Measurements from ENCODE around the gene RBMX2.
"Not testable (repeated sequence)": the region's sequence is repeated elsewhere in the genome, so short reads cannot be mapped to it uniquely, and the experiment has no call there.

Gene RBMX2

DNA sequence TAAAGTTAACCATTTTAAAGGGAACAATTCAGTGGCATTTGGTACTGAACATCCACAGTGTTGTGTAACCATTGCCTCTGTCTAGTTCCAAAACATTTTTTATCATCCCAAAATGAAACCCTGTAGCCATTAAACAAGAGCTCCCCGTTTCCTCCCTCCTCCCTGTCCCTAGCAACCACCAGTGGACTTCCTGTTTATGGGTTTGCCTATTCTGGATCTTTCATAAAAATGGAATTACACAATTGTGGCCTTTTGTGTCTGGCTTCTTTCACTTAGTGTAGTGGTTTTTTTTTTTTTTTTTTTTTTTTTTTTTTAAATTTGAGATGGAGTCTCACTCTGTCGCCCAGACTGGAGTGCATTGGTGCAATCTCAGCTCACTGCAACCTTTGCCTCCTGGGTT is 11.6 kb downstream of the RBMX2 start:
- Histone ChIP-seq H3K36me3 (ENCODE audit: control insufficient read depth in 1 of 2, insufficient read depth in 2 of 2, low read length in 2 of 2) (peaks cover 7 to 29% of the 10 kb centered on the region in 2 donors), H3K9me3 (ENCODE audit: control insufficient read depth in 1 of 2, low read length in 2 of 2) (no peaks in the 10 kb centered on the region), H3K9ac (ENCODE audit: low read depth in 1 of 2, low read length in 2 of 2) (no peak overlapping the region), H3K4me3 (ENCODE audit: low read depth in 1 of 2, low read length in 2 of 2) (no peak overlapping the region), H3K27ac (ENCODE audit: low read depth, low read length) (no peak overlapping the region), H3K27me3 (ENCODE audit: control insufficient read depth in 1 of 2, insufficient read depth in 2 of 2, low read length in 2 of 2) (no peaks in the 10 kb centered on the region), H3K4me1 (ENCODE audit: control insufficient read depth in 1 of 2, insufficient read depth in 2 of 2, low read length in 2 of 2) (no peaks in the 10 kb centered on the region)

- H3K4me3 ChIP-seq (ENCODE audit: low read depth in 1 of 2, low read length in 2 of 2), result no peak overlapping the region
- no peaks in the 10 kb centered on the region for H3K9me3 ChIP-seq (ENCODE audit: control insufficient read depth in 1 of 2, low read length in 2 of 2)
- H3K9ac ChIP-seq (ENCODE audit: low read depth in 1 of 2, low read length in 2 of 2), result no peak overlapping the region
- H3K27me3 ChIP-seq (ENCODE audit: control insufficient read depth in 1 of 2, insufficient read depth in 2 of 2, low read length in 2 of 2), result no peaks in the 10 kb centered on the region
- no peaks in the 10 kb centered on the region for H3K4me1 ChIP-seq (ENCODE audit: control insufficient read depth in 1 of 2, insufficient read depth in 2 of 2, low read length in 2 of 2)
- peaks cover 4 to 21% of the 10 kb centered on the region in 2 donors for H3K36me3 ChIP-seq (ENCODE audit: control insufficient read depth in 1 of 2, insufficient read depth in 2 of 2, low read length in 2 of 2)
- H3K27ac ChIP-seq (ENCODE audit: low read depth, low read length), result no peak overlapping the region
Measured at GRCh38 chrX:130414800-130415199, 13.0 kb downstream of the RBMX2 start.

- Histone ChIP-seq H3K4me3 (ENCODE audit: low read depth in 1 of 2, low read length in 2 of 2) (no peak overlapping the region), H3K9ac (ENCODE audit: low read depth in 1 of 2, low read length in 2 of 2) (no peak overlapping the region)
Measured at GRCh38 chrX:130415201-130415600, 13.4 kb downstream of the RBMX2 start.

GRCh38 chrX:130416785-130417184 is 15.0 kb downstream of the RBMX2 start:
- Histone ChIP-seq H3K36me3 (ENCODE audit: control insufficient read depth in 1 of 2, insufficient read depth in 2 of 2, low read length in 2 of 2) (peaks cover 4 to 5% of the 10 kb centered on the region in 2 donors), H3K9ac (ENCODE audit: low read depth in 1 of 2, low read length in 2 of 2) (no peak overlapping the region), H3K4me3 (ENCODE audit: low read depth in 1 of 2, low read length in 2 of 2) (no peak overlapping the region), H3K4me1 (ENCODE audit: control insufficient read depth in 1 of 2, insufficient read depth in 2 of 2, low read length in 2 of 2) (no peaks in the 10 kb centered on the region), H3K27ac (ENCODE audit: low read depth, low read length) (no peak overlapping the region), H3K9me3 (ENCODE audit: control insufficient read depth in 1 of 2, low read length in 2 of 2) (no peaks in the 10 kb centered on the region), H3K27me3 (ENCODE audit: control insufficient read depth in 1 of 2, insufficient read depth in 2 of 2, low read length in 2 of 2) (no peaks in the 10 kb centered on the region)

More at GRCh38 chrX:130415201-130415600, 13.4 kb downstream of the RBMX2 start:
- Histone ChIP-seq H3K36me3 (ENCODE audit: control insufficient read depth in 1 of 2, insufficient read depth in 2 of 2, low read length in 2 of 2) (peaks cover 4 to 17% of the 10 kb centered on the region in 2 donors), H3K4me1 (ENCODE audit: control insufficient read depth in 1 of 2, insufficient read depth in 2 of 2, low read length in 2 of 2) (no peaks in the 10 kb centered on the region), H3K27me3 (ENCODE audit: control insufficient read depth in 1 of 2, insufficient read depth in 2 of 2, low read length in 2 of 2) (no peaks in the 10 kb centered on the region), H3K9me3 (ENCODE audit: control insufficient read depth in 1 of 2, low read length in 2 of 2) (no peaks in the 10 kb centered on the region), H3K27ac (ENCODE audit: low read depth, low read length) (no peak overlapping the region)

DNA sequence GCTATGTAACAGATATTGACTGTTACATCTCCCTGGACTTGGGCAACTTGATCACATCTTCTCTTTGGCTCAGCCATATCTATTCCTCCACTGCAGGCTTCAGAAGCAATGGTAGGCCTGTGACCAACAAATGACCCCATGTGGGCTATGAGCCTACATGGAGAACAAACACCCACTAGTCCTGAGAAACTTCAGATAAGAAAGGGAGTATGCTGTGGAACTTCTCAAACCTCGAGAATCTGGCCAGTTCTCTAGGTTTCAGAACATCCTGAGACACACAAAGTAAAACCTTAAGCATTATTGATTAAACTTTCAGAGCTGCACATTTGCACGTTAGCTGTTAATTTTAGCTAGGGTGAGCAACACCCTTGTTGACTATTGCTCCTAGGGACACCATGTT is 16.3 kb downstream of the RBMX2 start:
- H3K36me3 ChIP-seq (ENCODE audit: control insufficient read depth in 1 of 2, insufficient read depth in 2 of 2, low read length in 2 of 2), result peaks cover 4% of the 10 kb centered on the region in 2 donors
- H3K27me3 ChIP-seq (ENCODE audit: control insufficient read depth in 1 of 2, insufficient read depth in 2 of 2, low read length in 2 of 2), result no peaks in the 10 kb centered on the region
- H3K9ac ChIP-seq (ENCODE audit: low read depth in 1 of 2, low read length in 2 of 2), result no peak overlapping the region
- no peaks in the 10 kb centered on the region for H3K4me1 ChIP-seq (ENCODE audit: control insufficient read depth in 1 of 2, insufficient read depth in 2 of 2, low read length in 2 of 2)
- H3K9me3 ChIP-seq (ENCODE audit: control insufficient read depth in 1 of 2, low read length in 2 of 2), result no peaks in the 10 kb centered on the region
- H3K4me3 ChIP-seq (ENCODE audit: low read depth in 1 of 2, low read length in 2 of 2), result no peak overlapping the region
- no peak overlapping the region for H3K27ac ChIP-seq (ENCODE audit: low read depth, low read length)

- Histone ChIP-seq H3K27me3 (ENCODE audit: control insufficient read depth in 1 of 2, insufficient read depth in 2 of 2, low read length in 2 of 2) (no peaks in the 10 kb centered on the region), H3K36me3 (ENCODE audit: control insufficient read depth in 1 of 2, insufficient read depth in 2 of 2, low read length in 2 of 2) (peaks cover 4% of the 10 kb centered on the region in 2 donors), H3K9me3 (ENCODE audit: control insufficient read depth in 1 of 2, low read length in 2 of 2) (no peaks in the 10 kb centered on the region), H3K4me1 (ENCODE audit: control insufficient read depth in 1 of 2, insufficient read depth in 2 of 2, low read length in 2 of 2) (no peaks in the 10 kb centered on the region), H3K27ac (ENCODE audit: low read depth, low read length) (no peak overlapping the region), H3K4me3 (ENCODE audit: low read depth in 1 of 2, low read length in 2 of 2) (no peak overlapping the region), H3K9ac (ENCODE audit: low read depth in 1 of 2, low read length in 2 of 2) (no peak overlapping the region)
Measured at GRCh38 chrX:130418740-130419139, 17.0 kb downstream of the RBMX2 start.

DNA sequence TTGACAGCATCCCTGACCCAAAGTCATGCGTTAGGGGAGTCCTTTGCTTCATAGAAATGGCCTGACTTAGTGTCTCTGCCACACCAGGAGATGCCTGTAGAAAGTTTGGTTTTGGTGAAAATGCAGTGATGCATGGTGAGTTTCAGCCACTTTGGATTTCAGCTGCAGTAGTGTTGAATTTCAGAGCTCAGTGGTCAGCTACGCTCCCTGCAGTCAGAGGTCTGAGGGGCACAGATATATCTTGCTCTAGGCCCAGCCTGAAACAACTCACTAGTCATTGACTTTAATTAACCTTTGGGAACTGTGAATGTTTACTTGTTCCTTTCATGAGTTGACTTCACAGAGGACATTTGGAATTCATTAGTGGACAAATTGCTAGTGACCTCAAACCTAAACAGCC is 17.5 kb downstream of the RBMX2 start:
- no peaks in the 10 kb centered on the region for H3K9me3 ChIP-seq (ENCODE audit: control insufficient read depth in 1 of 2, low read length in 2 of 2)
- no peaks in the 10 kb centered on the region for H3K27me3 ChIP-seq (ENCODE audit: control insufficient read depth in 1 of 2, insufficient read depth in 2 of 2, low read length in 2 of 2)
- H3K9ac ChIP-seq (ENCODE audit: low read depth in 1 of 2, low read length in 2 of 2), result no peak overlapping the region
- no peak overlapping the region for H3K4me3 ChIP-seq (ENCODE audit: low read depth in 1 of 2, low read length in 2 of 2)
- H3K4me1 ChIP-seq (ENCODE audit: control insufficient read depth in 1 of 2, insufficient read depth in 2 of 2, low read length in 2 of 2), result no peaks in the 10 kb centered on the region
- no peak overlapping the region for H3K27ac ChIP-seq (ENCODE audit: low read depth, low read length)
- peaks cover 0 to 4% of the 10 kb centered on the region in 2 donors for H3K36me3 ChIP-seq (ENCODE audit: control insufficient read depth in 1 of 2, insufficient read depth in 2 of 2, low read length in 2 of 2)

DNA sequence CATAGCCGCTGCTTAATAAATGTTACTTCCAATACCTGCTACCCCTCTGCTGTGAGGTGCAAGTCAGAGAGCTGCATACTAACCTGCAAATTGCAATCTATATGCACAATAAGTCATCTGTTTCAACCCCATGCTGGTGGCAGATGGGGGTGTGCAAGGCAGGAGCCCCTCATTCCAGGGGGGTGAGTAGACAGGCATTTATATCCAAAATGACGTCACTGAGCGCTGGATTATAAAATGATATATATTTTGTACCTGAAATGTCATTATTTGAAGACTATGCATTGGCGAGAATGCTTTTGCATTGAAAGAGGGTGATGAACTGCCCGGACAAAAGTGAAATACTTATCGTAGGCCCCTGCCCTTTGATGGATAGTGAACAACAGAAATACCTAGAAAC is 24.7 kb downstream of the RBMX2 start:
- no peak overlapping the region for H3K27ac ChIP-seq (ENCODE audit: low read depth, low read length)

DNA sequence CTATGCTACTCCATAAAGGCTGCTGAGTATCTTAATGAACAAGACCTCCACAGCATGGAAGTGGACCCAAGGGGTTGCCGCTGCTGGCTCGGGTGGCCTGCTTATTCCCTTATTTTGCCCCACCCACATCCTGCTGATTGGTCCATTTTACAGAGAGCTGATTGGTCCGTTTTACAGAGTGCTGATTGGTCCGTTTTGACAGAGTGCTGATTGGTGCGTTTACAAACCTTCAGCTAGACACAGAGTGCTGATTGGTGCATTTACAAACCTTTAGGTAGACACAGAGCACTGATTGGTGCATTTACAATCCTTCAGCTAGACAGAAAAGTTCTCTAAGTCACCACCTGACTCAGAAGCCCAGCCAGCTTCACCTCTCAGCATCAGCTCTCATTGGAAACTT is 27.4 kb downstream of the RBMX2 start:
- H3K9me3 ChIP-seq (ENCODE audit: control insufficient read depth in 1 of 2, low read length in 2 of 2); H3K36me3 ChIP-seq (ENCODE audit: control insufficient read depth in 1 of 2, insufficient read depth in 2 of 2, low read length in 2 of 2); H3K27me3 ChIP-seq (ENCODE audit: control insufficient read depth in 1 of 2, insufficient read depth in 2 of 2, low read length in 2 of 2); H3K4me1 ChIP-seq (ENCODE audit: control insufficient read depth in 1 of 2, insufficient read depth in 2 of 2, low read length in 2 of 2); H3K4me3 ChIP-seq (ENCODE audit: low read depth in 1 of 2, low read length in 2 of 2); H3K27ac ChIP-seq (ENCODE audit: low read depth, low read length); H3K9ac ChIP-seq (ENCODE audit: low read depth in 1 of 2, low read length in 2 of 2): not testable (repeated sequence)

More for the DNA sequence above, 24.7 kb downstream of the RBMX2 start:
- Histone ChIP-seq H3K9ac (ENCODE audit: low read depth in 1 of 2, low read length in 2 of 2) (no peak overlapping the region), H3K4me3 (ENCODE audit: low read depth in 1 of 2, low read length in 2 of 2) (no peak overlapping the region), H3K4me1 (ENCODE audit: control insufficient read depth in 1 of 2, insufficient read depth in 2 of 2, low read length in 2 of 2) (no peaks in the 10 kb centered on the region), H3K9me3 (ENCODE audit: control insufficient read depth in 1 of 2, low read length in 2 of 2) (no peaks in the 10 kb centered on the region), H3K27me3 (ENCODE audit: control insufficient read depth in 1 of 2, insufficient read depth in 2 of 2, low read length in 2 of 2) (no peaks in the 10 kb centered on the region), H3K36me3 (ENCODE audit: control insufficient read depth in 1 of 2, insufficient read depth in 2 of 2, low read length in 2 of 2) (no peaks in the 10 kb centered on the region)

- Histone ChIP-seq H3K36me3 (ENCODE audit: control insufficient read depth in 1 of 2, insufficient read depth in 2 of 2, low read length in 2 of 2) (no peaks in the 10 kb centered on the region), H3K4me1 (ENCODE audit: control insufficient read depth in 1 of 2, insufficient read depth in 2 of 2, low read length in 2 of 2) (no peaks in the 10 kb centered on the region), H3K27ac (ENCODE audit: low read depth, low read length) (no peak overlapping the region), H3K9me3 (ENCODE audit: control insufficient read depth in 1 of 2, low read length in 2 of 2) (no peaks in the 10 kb centered on the region), H3K27me3 (ENCODE audit: control insufficient read depth in 1 of 2, insufficient read depth in 2 of 2, low read length in 2 of 2) (no peaks in the 10 kb centered on the region), H3K9ac (ENCODE audit: low read depth in 1 of 2, low read length in 2 of 2) (no peak overlapping the region), H3K4me3 (ENCODE audit: low read depth in 1 of 2, low read length in 2 of 2) (no peak overlapping the region)
Measured at GRCh38 chrX:130435937-130436336, 34.1 kb downstream of the RBMX2 start.

- H3K4me3 ChIP-seq (ENCODE audit: low read depth in 1 of 2, low read length in 2 of 2); H3K36me3 ChIP-seq (ENCODE audit: control insufficient read depth in 1 of 2, insufficient read depth in 2 of 2, low read length in 2 of 2); H3K9me3 ChIP-seq (ENCODE audit: control insufficient read depth in 1 of 2, low read length in 2 of 2); H3K4me1 ChIP-seq (ENCODE audit: control insufficient read depth in 1 of 2, insufficient read depth in 2 of 2, low read length in 2 of 2); H3K27ac ChIP-seq (ENCODE audit: low read depth, low read length); H3K27me3 ChIP-seq (ENCODE audit: control insufficient read depth in 1 of 2, insufficient read depth in 2 of 2, low read length in 2 of 2); H3K9ac ChIP-seq (ENCODE audit: low read depth in 1 of 2, low read length in 2 of 2): not testable (repeated sequence)
Measured at GRCh38 chrX:130437996-130438395, 36.2 kb downstream of the RBMX2 start.
